Motor neuron (in vitro differentiated cells): ENCODE data around the gene ITGAE. TPM values are rescaled to one million over a fixed set of nuclear protein-coding genes. Genes with fewer than 3 reads are reported as not detected.

Experiments
- ATAC-seq, 8 experiments: fragments of 200-7000 bp; cut with Tn5 transposase; replicated peaks in 6 of 8; 2 replicates each; pipeline ENCODE4 v1.8.0; 2021; ENCODE audit warnings: mild to moderate bottlenecking in 8 of 8, moderate library complexity in 8 of 8
- H3K27ac ChIP-seq, 2 donors: fragments of 250-450 bp; sonication (Bioruptor Pico); 2 replicates each; pipeline ENCODE4 v1.9.0; 2021; ENCODE audit warnings: antibody characterized with exemption in 2 of 2, mild to moderate bottlenecking in 2 of 2, moderate library complexity in 1 of 2
- H3K4me1 ChIP-seq, 2 donors: fragments of 250-450 bp; sonication (Bioruptor Pico); replicated peaks in 1 of 2; 2 replicates each; pipeline ENCODE4 v1.6.1; 2021; ENCODE audit warnings: antibody characterized with exemption in 2 of 2, mild to moderate bottlenecking in 2 of 2, moderate library complexity in 1 of 2
- H3K4me3 ChIP-seq, 5 donors: fragments of 250-450 bp; sonication (Bioruptor Pico); 2 replicates each; pipeline ENCODE4 v1.9.0; 2021; ENCODE audit warnings: antibody characterized with exemption in 5 of 5, mild to moderate bottlenecking in 5 of 5, moderate library complexity in 4 of 5
- WGBS, 10 experiments: fragments of 450-650 bp; shearing (Covaris generic); methylation state at CpG; one replicate each; pipeline ENCODE4 v1.0.0; 2022; 5-methylcytosine and 5-hydroxymethylcytosine counted together
- in situ Hi-C, 9 experiments: fragments of 400-800 bp; cut with MboI; loops; one replicate each; pipeline ENCODE4 v1.15.0; 2021; ENCODE audit warnings: low sequenced_read_pairs in 9 of 9, low pct_unique_long_range_greater_than_20kb in 2 of 9; ENCODE audit not compliant: unreplicated experiment in 9 of 9
- total RNA-seq, 8 experiments: library from RNA; unstranded; fragments of 300-600 nt; gene quantifications; 2 replicates each; pipeline versions ENCODE4 v1.2.3 to v1.2.4, GENCODE V29; 2022

Gene ITGAE
- total RNA-seq, 8 experiments from 2014 or later = 14.0 to 47.6 (median 22.3) TPM

GRCh38 chr17:3834811-3835210, 33.8 kb upstream of the ITGAE start:
- WGBS, 10 experiments = 89 to 100% (median 100%) methylated on average over 1 to 4 of the region's 4 CpGs; no CpG with 5 or more reads in 1 of the 10 experiments
- Histone ChIP-seq H3K4me1 (no peaks in the 10 kb centered on the region), H3K27ac (no peak overlapping the region), H3K4me3 (no peak overlapping the region)
- in situ Hi-C loops = no loop called here
- ATAC-seq = no peak

- Histone ChIP-seq H3K4me1 (no peaks in the 10 kb centered on the region), H3K27ac (no peak overlapping the region), H3K4me3 (no peak overlapping the region)
- no peak for ATAC-seq
- 80 to 100% (median 97%) methylated on average over 1 to 6 of the region's 7 CpGs; no CpG with 5 or more reads in 1 of the 10 experiments for WGBS, 10 experiments
- in situ Hi-C loops = no loop called here
Measured at GRCh38 chr17:3828852-3829232, 27.9 kb upstream of the ITGAE start.

GRCh38 chr17:3828151-3828851, 27.3 kb upstream of the ITGAE start:
- ATAC-seq = peak in 3 of 8 experiments; percentile 34 to 72 (median 56)
- no peak overlapping the region for H3K4me3 ChIP-seq
- in situ Hi-C loops = no loop called here
- H3K27ac ChIP-seq = no peak overlapping the region
- H3K4me1 ChIP-seq = no peaks in the 10 kb centered on the region
- 7 to 100% (median 95%) methylated on average over 1 to 7 of the region's 7 CpGs; no CpG with 5 or more reads in 1 of the 10 experiments for whole genome bisulfite sequencing, 10 experiments

- 55 to 100% (median 74%) methylated on average over 1 to 5 of the region's 6 CpGs; no CpG with 5 or more reads in 1 of the 10 experiments for WGBS, 10 experiments
- in situ Hi-C loops = no loop called here
- H3K27ac ChIP-seq = no peak overlapping the region
- no peaks in the 10 kb centered on the region for H3K4me1 ChIP-seq
- H3K4me3 ChIP-seq = no peak overlapping the region
- ATAC-seq = peak in 3 of 8 experiments; percentile 36 to 65 (median 56)
Measured at GRCh38 chr17:3827124-3827773, 26.3 kb upstream of the ITGAE start.

GRCh38 chr17:3826191-3826590, 25.2 kb upstream of the ITGAE start:
- in situ Hi-C loops = no loop called here

GRCh38 chr17:3821101-3821500, 20.1 kb upstream of the ITGAE start:
- in situ Hi-C loops = no loop called here
- ATAC-seq = no peak
- Histone ChIP-seq H3K27ac (no peak overlapping the region), H3K4me1 (no peaks in the 10 kb centered on the region), H3K4me3 (no peak overlapping the region)
- 90 to 100% (median 95%) methylated on average over 1 to 9 of the region's 9 CpGs for WGBS, 10 experiments

More at GRCh38 chr17:3826191-3826590, 25.2 kb upstream of the ITGAE start:
- H3K4me3 ChIP-seq = no peak overlapping the region
- WGBS, 10 experiments = 64 to 100% (median 90%) methylated on average over 1 to 3 of the region's 4 CpGs; no CpG with 5 or more reads in 1 of the 10 experiments
- H3K27ac ChIP-seq = no peak overlapping the region
- H3K4me1 ChIP-seq = no peaks in the 10 kb centered on the region
- no peak for ATAC-seq

- H3K4me1 ChIP-seq = no peaks in the 10 kb centered on the region
- WGBS, 10 experiments = 77 to 100% (median 94%) methylated on average over 1 to 4 of the region's 6 CpGs; no CpG with 5 or more reads in 2 of the 10 experiments
- H3K4me3 ChIP-seq = no peak overlapping the region
- no peak overlapping the region for H3K27ac ChIP-seq
- in situ Hi-C loops = no loop called here
- peak in 1 of 8 experiments; percentile 20 for ATAC-seq
Measured at GRCh38 chr17:3818786-3819185, 17.8 kb upstream of the ITGAE start.

GRCh38 chr17:3817851-3818605, 17.0 kb upstream of the ITGAE start:
- no peak for ATAC-seq
- in situ Hi-C loops = no loop called here
- Histone ChIP-seq H3K4me3 (no peak overlapping the region), H3K27ac (no peak overlapping the region), H3K4me1 (no peaks in the 10 kb centered on the region)
- 88 to 100% (median 93%) methylated on average over 1 to 12 of the region's 12 CpGs for WGBS, 10 experiments

GRCh38 chr17:3815925-3816324, 14.9 kb upstream of the ITGAE start:
- in situ Hi-C loops = no loop called here
- no peak for ATAC-seq
- WGBS, 10 experiments = 86 to 100% (median 92%) methylated on average over 1 to 6 of the region's 7 CpGs; no CpG with 5 or more reads in 1 of the 10 experiments
- Histone ChIP-seq H3K27ac (no peak overlapping the region), H3K4me1 (no peaks in the 10 kb centered on the region), H3K4me3 (no peak overlapping the region)

- Histone ChIP-seq H3K4me1 (no peaks in the 10 kb centered on the region), H3K27ac (no peak overlapping the region), H3K4me3 (no peak overlapping the region)
- 60 to 100% (median 92%) methylated on average over 1 to 6 of the region's 6 CpGs; no CpG with 5 or more reads in 1 of the 10 experiments for WGBS, 10 experiments
- no peak for ATAC-seq
- in situ Hi-C loops = no loop called here
Measured at GRCh38 chr17:3815122-3815521, 14.1 kb upstream of the ITGAE start.

- no peak overlapping the region for H3K4me3 ChIP-seq
- H3K27ac ChIP-seq = no peak overlapping the region
- in situ Hi-C loops = no loop called here
- ATAC-seq = no peak
- no peaks in the 10 kb centered on the region for H3K4me1 ChIP-seq
- 80 to 100% (median 95%) methylated on average over 1 to 13 of the region's 13 CpGs; no CpG with 5 or more reads in 2 of the 10 experiments for WGBS, 10 experiments
Measured at GRCh38 chr17:3814361-3814760, 13.4 kb upstream of the ITGAE start.

GRCh38 chr17:3813171-3813570, 12.2 kb upstream of the ITGAE start:
- Histone ChIP-seq H3K4me3 (no peak overlapping the region), H3K27ac (no peak overlapping the region), H3K4me1 (no peaks in the 10 kb centered on the region)
- in situ Hi-C loops = no loop called here
- 91 to 100% (median 97%) methylated on average over 1 to 8 of the region's 15 CpGs; no CpG with 5 or more reads in 4 of the 10 experiments for WGBS, 10 experiments
- no peak for ATAC-seq

GRCh38 chr17:3812771-3813170, 11.8 kb upstream of the ITGAE start:
- in situ Hi-C loops = no loop called here
- H3K4me1 ChIP-seq = no peaks in the 10 kb centered on the region
- WGBS, 10 experiments = 40 to 100% (median 93%) methylated on average over 1 to 8 of the region's 12 CpGs; no CpG with 5 or more reads in 4 of the 10 experiments
- ATAC-seq = peak in 1 of 8 experiments; percentile 34
- H3K4me3 ChIP-seq = no peak overlapping the region
- H3K27ac ChIP-seq = no peak overlapping the region
